Mesenchymal stem cell (in vitro differentiated cells and primary cell): Measurements from ENCODE around the gene PPP1R9A.

Experiments used
- DNase-seq: peaks from one replicate; pipeline ENCODE4 v3.0.0-alpha.2; 2013
- H2AFZ ChIP-seq: one replicate; pipeline ENCODE4 v1.6.1; 2013; ENCODE audit warnings: low read depth, mild to moderate bottlenecking, control low read depth, inconsistent platforms, low read length, moderate library complexity
- H2AK5ac ChIP-seq: 2 replicates; pipeline ENCODE4 v1.6.1; 2013; ENCODE audit warnings: low read length, moderate library complexity, mild to moderate bottlenecking, inconsistent platforms; ENCODE audit not compliant: severe bottlenecking
- H2BK120ac ChIP-seq: one replicate; pipeline ENCODE4 v1.6.1; 2013; ENCODE audit warnings: low read depth, mild to moderate bottlenecking, inconsistent platforms, low read length, moderate library complexity
- H2BK12ac ChIP-seq, 2 experiments: one replicate each; pipeline ENCODE4 v1.6.1; 2013; ENCODE audit warnings: inconsistent platforms in 2 of 2, low read length in 2 of 2, mild to moderate bottlenecking in 2 of 2, moderate library complexity in 2 of 2, control low read depth in 1 of 2
- H2BK15ac ChIP-seq: one replicate; pipeline ENCODE4 v1.6.1; 2013; ENCODE audit warnings: mild to moderate bottlenecking, low read depth, inconsistent platforms; ENCODE audit not compliant: poor library complexity, severe bottlenecking
- H2BK5ac ChIP-seq: 2 replicates; pipeline ENCODE4 v1.6.1; 2013; ENCODE audit warnings: low read depth, mild to moderate bottlenecking, low read length, control low read depth, inconsistent platforms; ENCODE audit not compliant: poor library complexity, severe bottlenecking
- H3K14ac ChIP-seq, 2 experiments: one replicate each; pipeline ENCODE4 v1.6.1; 2013; ENCODE audit warnings: inconsistent platforms in 2 of 2, low read length in 2 of 2, control low read depth in 1 of 2, mild to moderate bottlenecking in 1 of 2, moderate library complexity in 1 of 2
- H3K18ac ChIP-seq, 2 experiments: one replicate each; pipeline ENCODE4 v1.6.1; 2013; ENCODE audit warnings: inconsistent platforms in 2 of 2, low read length in 2 of 2, control low read depth in 1 of 2, low read depth in 1 of 2, mild to moderate bottlenecking in 1 of 2
- H3K23ac ChIP-seq, 2 experiments: one replicate each; pipeline ENCODE4 v1.6.1; 2013; ENCODE audit warnings: inconsistent platforms in 2 of 2, low read length in 2 of 2, mild to moderate bottlenecking in 2 of 2, moderate library complexity in 2 of 2, control low read depth in 1 of 2
- H3K27ac ChIP-seq: 2 replicates; pipeline ENCODE4 v1.5.1; 2013; ENCODE audit warnings: mild to moderate bottlenecking, moderate library complexity, low read length, control low read depth, inconsistent platforms; ENCODE audit not compliant: poor library complexity, severe bottlenecking
- H3K27me3 ChIP-seq, 2 experiments: 2 replicates each; pipeline versions ENCODE4 v1.6.1 to v1.7.0; 2013; ENCODE audit warnings: low read length in 2 of 2, mild to moderate bottlenecking in 2 of 2, moderate library complexity in 2 of 2, control low read depth in 1 of 2, inconsistent platforms in 1 of 2; ENCODE audit not compliant: control insufficient read depth in 1 of 2, insufficient read depth in 1 of 2
- H3K36me3 ChIP-seq, 2 experiments: 2 replicates each; pipeline versions ENCODE4 v1.6.1 to v1.7.0; 2013; ENCODE audit warnings: low read length in 2 of 2, control low read depth in 1 of 2, inconsistent platforms in 1 of 2, low read depth in 1 of 2, mild to moderate bottlenecking in 1 of 2; ENCODE audit not compliant: insufficient read depth in 2 of 2, control insufficient read depth in 1 of 2
- H3K4ac ChIP-seq, 2 experiments: one replicate each; pipeline ENCODE4 v1.6.1; 2013; ENCODE audit warnings: inconsistent platforms in 2 of 2, low read length in 2 of 2, mild to moderate bottlenecking in 2 of 2, moderate library complexity in 2 of 2, control low read depth in 1 of 2, low read depth in 1 of 2
- H3K4me1 ChIP-seq: 2 replicates; pipeline ENCODE4 v1.6.1; 2013; ENCODE audit warnings: low read depth, low read length, control low read depth; ENCODE audit not compliant: control insufficient read depth, insufficient read depth
- H3K4me2 ChIP-seq: 2 replicates; pipeline ENCODE4 v1.6.1; 2013; ENCODE audit warnings: low read length, mild to moderate bottlenecking, inconsistent platforms; ENCODE audit not compliant: poor library complexity, severe bottlenecking
- H3K4me3 ChIP-seq, 2 experiments: 2 replicates each; pipeline versions ENCODE4 v1.5.1 to v1.7.0; 2013; ENCODE audit warnings: low read length in 2 of 2, mild to moderate bottlenecking in 2 of 2, control low read depth in 1 of 2, low read depth in 1 of 2; ENCODE audit not compliant: insufficient read depth in 1 of 2
- H3K79me1 ChIP-seq: replicated peaks from 2 replicates; pipeline ENCODE4 v1.6.1; 2013; ENCODE audit warnings: mild to moderate bottlenecking, control low read depth, low read length, inconsistent platforms; ENCODE audit not compliant: poor library complexity, severe bottlenecking
- H3K9ac ChIP-seq: 2 replicates; pipeline ENCODE4 v1.7.0; 2013; ENCODE audit warnings: mild to moderate bottlenecking, low read length, moderate library complexity
- H3K9me3 ChIP-seq: 2 replicates; pipeline ENCODE4 v1.7.0; 2013; ENCODE audit warnings: mild to moderate bottlenecking, low read length; ENCODE audit not compliant: control insufficient read depth
- H4K8ac ChIP-seq: one replicate; pipeline ENCODE4 v1.6.1; 2013; ENCODE audit warnings: inconsistent platforms, mild to moderate bottlenecking, low read length, moderate library complexity
- H4K91ac ChIP-seq: one replicate; pipeline ENCODE4 v1.6.1; 2013; ENCODE audit warnings: mild to moderate bottlenecking, low read length, inconsistent platforms
- WGBS: methylation state at CpG from one replicate; pipeline ENCODE4 v1.1.7; 2013; ENCODE audit warnings: mixed read lengths; 5-methylcytosine and 5-hydroxymethylcytosine counted together

PPP1R9A gene

DNA sequence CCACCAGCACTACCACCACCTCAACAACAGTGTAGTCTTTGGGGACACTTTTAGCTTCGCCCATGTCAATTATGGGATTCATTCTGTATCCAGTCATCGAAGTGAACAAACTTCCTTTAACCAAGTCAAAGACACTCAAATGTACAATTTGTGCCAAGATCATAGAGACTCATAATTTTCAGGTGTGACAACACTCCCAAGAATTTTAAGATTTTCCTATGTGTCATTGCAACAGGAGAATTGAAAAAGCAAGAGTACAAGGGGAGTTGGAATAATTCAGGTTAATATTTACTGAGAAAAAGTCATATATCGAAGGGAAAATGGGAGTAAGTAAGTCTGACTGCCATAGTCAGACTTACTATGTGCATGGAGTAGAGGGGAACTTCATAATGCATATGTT is 390.7 kb downstream of the PPP1R9A start:
- no peaks in the 10 kb centered on the region for H3K36me3 ChIP-seq
- no peak overlapping the region for H2AFZ ChIP-seq
- H3K79me1 ChIP-seq, result no peaks in the 10 kb centered on the region
- H3K27me3 ChIP-seq, result peaks cover 0 to 6% of the 10 kb centered on the region in 2 experiments
- H4K91ac ChIP-seq, result no peak overlapping the region
- H3K4me3 ChIP-seq, result no peak overlapping the region
- 92% methylated on average over 3 of the region's 3 CpGs for WGBS
- H3K4me1 ChIP-seq, result peaks cover 1% of the 10 kb centered on the region
- no peak overlapping the region for H3K4me2 ChIP-seq
- no peak overlapping the region for H2BK5ac ChIP-seq
- no peak overlapping the region for H3K18ac ChIP-seq
- no peak overlapping the region for H3K23ac ChIP-seq
- H2BK12ac ChIP-seq, result no peak overlapping the region
- H2BK15ac ChIP-seq, result no peak overlapping the region
- no peak overlapping the region for H3K4ac ChIP-seq
- no peak overlapping the region for H2AK5ac ChIP-seq
- no peak overlapping the region for H4K8ac ChIP-seq
- H3K14ac ChIP-seq, result no peak overlapping the region
- no peaks in the 10 kb centered on the region for H3K9me3 ChIP-seq
- H2BK120ac ChIP-seq, result no peak overlapping the region
- no peak overlapping the region for H3K9ac ChIP-seq
- no peak for DNase-seq
- no peak overlapping the region for H3K27ac ChIP-seq

- Histone ChIP-seq H3K27me3 (peaks cover 0 to 15% of the 10 kb centered on the region in 2 experiments), H3K18ac (no peak overlapping the region), H4K91ac (no peak overlapping the region), H3K36me3 (no peaks in the 10 kb centered on the region), H3K4ac (no peak overlapping the region), H3K27ac (no peak overlapping the region), H3K79me1 (no peaks in the 10 kb centered on the region), H3K14ac (no peak overlapping the region), H4K8ac (no peak overlapping the region), H2AFZ (no peak overlapping the region), H2BK15ac (no peak overlapping the region), H2BK12ac (no peak overlapping the region), H3K4me2 (no peak overlapping the region), H3K4me3 (no peak overlapping the region), H2BK5ac (no peak overlapping the region), H3K9me3 (no peaks in the 10 kb centered on the region), H2BK120ac (no peak overlapping the region), H3K23ac (no peak overlapping the region), H3K4me1 (peaks cover 2% of the 10 kb centered on the region), H2AK5ac (no peak overlapping the region), H3K9ac (no peak overlapping the region)
- 67% methylated on average over 4 of the region's 9 CpGs for WGBS
- no peak for DNase-seq
Observed at GRCh38 chr7:95303013-95303905, 395.9 kb downstream of the PPP1R9A start.

DNA sequence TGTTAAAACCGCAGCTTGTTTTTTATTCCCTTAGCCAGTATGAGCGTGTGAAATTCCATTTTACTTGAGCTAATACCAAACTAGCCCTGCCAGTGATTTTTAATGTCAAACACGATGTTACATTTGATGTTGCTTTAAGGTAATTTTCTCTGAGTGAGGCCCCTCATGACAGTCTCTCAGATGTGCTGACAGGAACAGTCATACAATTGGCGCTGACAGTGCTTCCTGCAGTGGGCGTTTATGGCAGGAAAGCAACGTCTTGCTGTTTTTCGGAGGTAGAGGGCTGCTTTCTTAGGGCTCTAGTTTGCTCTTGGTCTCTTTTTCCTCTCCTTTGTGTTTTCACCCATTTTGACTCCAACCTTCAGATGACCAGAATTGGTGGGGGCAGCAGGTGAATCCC is 397.6 kb downstream of the PPP1R9A start:
- Histone ChIP-seq H3K36me3 (no peaks in the 10 kb centered on the region), H3K14ac (no peak overlapping the region), H3K4ac (no peak overlapping the region), H3K27me3 (peaks cover 0 to 15% of the 10 kb centered on the region in 2 experiments), H2BK12ac (no peak overlapping the region), H3K18ac (no peak overlapping the region), H2AK5ac (no peak overlapping the region), H2AFZ (no peak overlapping the region), H3K23ac (no peak overlapping the region), H4K8ac (no peak overlapping the region), H3K27ac (no peak overlapping the region), H3K4me2 (no peak overlapping the region), H3K79me1 (no peaks in the 10 kb centered on the region), H3K4me1 (peaks cover 3% of the 10 kb centered on the region), H3K9me3 (no peaks in the 10 kb centered on the region), H3K9ac (no peak overlapping the region), H3K4me3 (no peak overlapping the region), H4K91ac (no peak overlapping the region), H2BK15ac (no peak overlapping the region), H2BK5ac (no peak overlapping the region), H2BK120ac (no peak overlapping the region)
- DNase-seq, result no peak
- 79% methylated on average over 7 of the region's 7 CpGs for WGBS

DNA sequence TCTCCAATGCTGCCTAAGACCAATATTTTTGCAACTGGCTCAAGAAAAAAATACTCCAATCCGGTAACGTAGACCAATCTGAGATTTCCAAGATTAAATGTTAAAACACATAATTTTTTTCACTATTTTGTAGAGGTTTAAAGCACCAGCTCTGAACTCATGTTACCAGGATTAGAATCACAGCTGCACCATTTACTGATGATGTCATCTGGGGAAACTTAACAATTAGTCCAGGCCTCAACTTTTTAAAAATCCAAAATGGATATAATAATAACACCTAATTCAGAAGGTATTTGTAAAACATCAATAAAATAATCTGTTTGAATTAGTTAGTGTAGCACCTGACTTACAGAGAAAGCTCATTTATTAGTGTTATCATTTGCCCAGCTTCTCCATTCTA is 402.6 kb downstream of the PPP1R9A start:
- Histone ChIP-seq H3K23ac (no peak overlapping the region), H3K4me2 (no peak overlapping the region), H2BK5ac (no peak overlapping the region), H2BK12ac (no peak overlapping the region), H4K8ac (no peak overlapping the region), H2AK5ac (no peak overlapping the region), H3K4me1 (peaks cover 1% of the 10 kb centered on the region), H3K36me3 (no peaks in the 10 kb centered on the region), H3K79me1 (no peaks in the 10 kb centered on the region), H3K9me3 (no peaks in the 10 kb centered on the region), H3K4me3 (no peak overlapping the region), H3K9ac (no peak overlapping the region), H3K14ac (no peak overlapping the region), H3K18ac (no peak overlapping the region), H4K91ac (no peak overlapping the region), H3K27me3 (peaks cover 0 to 7% of the 10 kb centered on the region in 2 experiments), H3K27ac (no peak overlapping the region), H3K4ac (no peak overlapping the region), H2BK120ac (no peak overlapping the region), H2AFZ (no peak overlapping the region), H2BK15ac (no peak overlapping the region)
- no peak for DNase-seq
- WGBS, result 94% methylated on average over 2 of the region's 2 CpGs
